Activated naive CD4-positive, alpha-beta T cell (primary cell): ENCODE data around the gene PRKAG3.

Experiments
- DNase-seq, 4 experiments: peaks; one replicate each; lab custom pipeline; 2025; lab: John Stamatoyannopoulos, UW

Gene PRKAG3

GRCh38 chr2:218839888-218840287 lies 8.3 kb upstream of the PRKAG3 start:
- DNase-seq, result no peak

GRCh38 chr2:218839430-218839829 lies 7.8 kb upstream of the PRKAG3 start:
- no peak for DNase-seq

GRCh38 chr2:218837495-218837894 lies 5.9 kb upstream of the PRKAG3 start:
- no peak for DNase-seq

GRCh38 chr2:218834685-218835084 lies 3.1 kb upstream of the PRKAG3 start:
- DNase-seq, result no peak

GRCh38 chr2:218833023-218833609 lies 1.5 kb upstream of the PRKAG3 start:
- no peak for DNase-seq

GRCh38 chr2:218832520-218832919 lies 917 bp upstream of the PRKAG3 start:
- no peak for DNase-seq

DNA sequence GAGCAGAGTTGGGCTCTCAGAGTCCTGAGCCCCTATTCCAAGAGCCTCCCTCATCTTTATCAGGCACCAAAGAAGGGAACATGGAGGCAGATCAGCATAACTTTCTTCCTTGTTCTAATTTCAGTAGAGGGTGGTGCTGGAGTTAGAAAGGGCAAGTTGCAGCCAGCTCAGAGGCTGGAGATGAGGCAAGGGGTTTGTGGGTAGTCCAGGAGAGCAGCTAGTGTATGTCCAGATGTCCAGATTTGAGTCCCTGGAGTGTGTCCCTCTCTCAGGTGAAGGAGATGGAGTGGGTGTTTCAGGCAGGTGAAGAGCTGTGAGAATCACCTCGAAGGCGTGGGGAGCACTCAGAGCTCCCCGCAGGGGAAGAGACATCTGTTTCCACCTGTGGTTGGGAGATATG lies 478 bp upstream of the PRKAG3 start:
- no peak for DNase-seq

DNA sequence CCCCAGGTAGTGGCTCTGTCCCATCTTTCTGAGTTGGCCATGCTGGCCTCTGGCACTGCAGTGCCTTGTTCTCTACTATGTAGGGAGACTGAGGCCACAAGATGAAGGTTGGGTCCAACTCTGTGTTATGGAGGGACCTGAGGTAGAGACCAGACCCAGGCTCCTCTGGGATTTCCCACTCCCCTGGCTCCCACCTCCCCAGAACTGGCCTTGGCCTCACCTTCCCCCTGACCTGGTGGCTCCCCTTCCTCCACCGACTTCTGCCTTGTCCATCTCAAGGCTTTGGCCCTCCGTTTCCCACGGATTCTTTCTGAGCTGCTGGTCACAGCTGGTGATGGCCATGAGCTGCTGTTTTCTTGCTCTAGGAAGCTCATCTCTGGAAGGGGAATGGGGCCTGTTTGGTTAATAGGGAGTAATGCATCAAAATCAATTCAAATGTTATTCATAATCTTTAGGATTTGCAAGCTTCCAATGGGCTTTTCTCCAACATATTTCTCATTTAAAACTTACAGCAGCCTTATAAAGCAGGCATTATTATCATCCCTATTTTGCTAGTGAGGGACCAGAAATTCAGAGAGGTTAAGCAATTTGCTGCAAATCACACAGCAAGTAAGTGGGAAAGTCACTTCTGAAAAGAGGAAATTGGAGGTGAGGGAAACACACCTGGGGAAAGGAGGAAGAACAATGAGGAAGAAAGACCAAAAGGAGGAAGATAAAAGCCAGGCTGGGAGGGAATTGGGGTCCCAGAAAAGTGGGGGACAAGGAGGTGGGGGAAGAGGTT lies 887 bp downstream of the PRKAG3 start:
- DNase-seq, result no peak

- no peak for DNase-seq
These were observed 1.6 kb downstream of the PRKAG3 start for GRCh38 chr2:218829868-218830451.

- no peak for DNase-seq
These were observed 3.2 kb downstream of the PRKAG3 start for GRCh38 chr2:218828477-218828778.

DNA sequence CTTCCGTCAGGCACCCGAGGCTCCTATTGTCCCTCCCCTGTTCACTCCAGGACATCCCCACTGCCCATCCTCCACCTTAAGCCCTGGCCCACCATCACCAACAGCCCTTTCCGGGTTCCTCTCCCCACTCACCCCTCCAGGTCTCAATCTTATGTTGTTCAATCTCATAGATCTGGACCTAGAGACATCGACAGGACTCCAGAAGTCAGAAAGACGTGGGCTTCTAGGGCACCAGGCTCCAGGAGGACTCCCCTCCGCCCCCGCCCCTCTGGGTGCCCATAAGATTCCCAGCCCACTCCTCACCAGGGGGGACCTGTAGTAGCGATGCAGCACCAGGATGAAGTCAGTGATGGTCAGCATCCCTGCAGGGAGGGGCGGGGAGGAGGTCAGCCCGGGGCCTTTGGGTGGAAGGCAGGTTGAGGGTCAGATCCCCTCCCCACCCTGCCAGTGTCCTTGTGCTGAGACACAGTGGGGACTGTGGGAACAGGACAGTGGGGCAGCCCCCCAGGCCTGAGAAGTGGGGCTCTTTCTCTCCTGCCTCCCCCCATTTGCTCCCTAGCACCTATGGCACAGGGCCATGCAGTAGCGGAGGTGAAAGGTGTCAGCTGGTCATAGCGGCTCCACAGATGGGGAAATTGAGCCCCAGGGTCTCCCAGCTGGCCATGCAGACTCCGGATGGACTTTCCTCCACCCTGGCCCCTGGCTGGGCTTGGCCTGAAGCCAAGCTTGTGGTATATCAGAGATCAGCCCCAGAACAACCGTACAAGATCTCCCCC lies 3.7 kb downstream of the PRKAG3 start:
- no peak for DNase-seq

DNA sequence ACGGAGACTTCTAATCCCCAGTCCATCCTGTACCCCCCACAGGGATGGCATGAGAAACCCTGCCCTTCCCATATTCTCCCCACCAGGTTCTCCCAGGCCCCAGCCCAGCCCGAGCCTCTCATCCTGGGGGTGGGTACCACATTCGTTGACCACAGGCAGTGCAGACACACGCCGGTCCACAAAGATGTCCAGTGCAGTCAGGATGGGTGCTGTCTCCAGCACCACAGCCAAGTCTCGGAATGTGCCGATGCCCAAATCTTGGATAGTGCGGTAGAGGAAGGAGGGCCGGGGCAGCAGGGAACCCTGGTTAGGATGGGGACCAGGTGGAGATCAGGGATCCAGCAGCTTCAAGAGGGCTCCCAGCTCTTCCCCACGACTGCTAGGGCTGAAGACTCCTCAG lies 4.8 kb downstream of the PRKAG3 start:
- no peak for DNase-seq

GRCh38 chr2:218824004-218824403 lies 7.6 kb downstream of the PRKAG3 start:
- no peak for DNase-seq

GRCh38 chr2:218823196-218823855 lies 8.3 kb downstream of the PRKAG3 start:
- no peak for DNase-seq

- DNase-seq, result no peak
These were observed 9.0 kb downstream of the PRKAG3 start for GRCh38 chr2:218822622-218823021.

DNA sequence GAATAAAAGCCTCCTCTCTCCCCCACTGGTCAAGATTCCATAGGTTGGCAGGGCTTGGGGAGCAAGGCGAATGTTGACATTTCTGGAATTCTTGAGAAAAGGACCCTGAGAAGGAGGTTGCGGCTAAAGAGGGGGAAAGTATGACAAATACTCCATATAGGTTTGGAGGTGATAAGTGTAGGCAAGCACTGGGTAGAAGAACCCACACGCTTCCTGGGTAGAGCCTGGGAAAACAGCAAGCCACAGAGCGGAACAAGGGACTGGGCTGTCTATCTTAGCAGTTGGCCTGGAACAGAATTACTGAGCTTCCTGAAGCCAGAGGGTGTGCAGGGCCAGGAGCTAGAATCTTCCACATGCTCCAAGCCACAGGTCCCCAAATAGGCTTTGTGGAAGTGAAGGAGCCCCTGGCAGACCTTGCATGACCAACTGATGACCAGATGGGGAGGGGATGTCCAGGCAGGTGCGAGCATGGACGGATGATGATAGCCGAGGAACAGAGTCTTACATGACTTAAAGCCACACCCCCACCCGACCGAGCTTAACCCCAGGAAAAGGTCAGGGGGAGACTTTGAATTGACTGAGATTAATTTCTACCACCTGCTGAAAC lies 9.9 kb downstream of the PRKAG3 start:
- no peak for DNase-seq

GRCh38 chr2:218820746-218821369 lies 10.7 kb downstream of the PRKAG3 start:
- no peak for DNase-seq

DNA sequence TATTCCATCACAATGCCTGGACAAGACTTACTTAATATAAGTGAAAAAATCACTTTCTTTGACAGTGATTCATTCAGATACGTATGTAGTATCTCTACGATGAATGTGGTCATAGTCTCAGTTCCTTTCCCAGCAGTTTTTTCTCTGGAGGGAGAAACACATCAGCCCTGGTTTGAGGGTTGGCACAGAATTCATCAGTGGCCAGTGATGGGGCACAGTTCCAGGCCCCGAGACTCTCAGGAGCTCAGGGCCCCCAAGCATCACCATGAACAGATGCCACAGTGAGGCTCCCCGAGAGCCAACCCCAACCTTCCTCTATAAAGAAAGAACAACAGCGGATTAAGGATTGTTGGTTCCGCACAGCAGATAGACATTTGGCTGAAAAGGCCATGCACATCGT lies 12.5 kb downstream of the PRKAG3 start:
- no peak for DNase-seq

DNA sequence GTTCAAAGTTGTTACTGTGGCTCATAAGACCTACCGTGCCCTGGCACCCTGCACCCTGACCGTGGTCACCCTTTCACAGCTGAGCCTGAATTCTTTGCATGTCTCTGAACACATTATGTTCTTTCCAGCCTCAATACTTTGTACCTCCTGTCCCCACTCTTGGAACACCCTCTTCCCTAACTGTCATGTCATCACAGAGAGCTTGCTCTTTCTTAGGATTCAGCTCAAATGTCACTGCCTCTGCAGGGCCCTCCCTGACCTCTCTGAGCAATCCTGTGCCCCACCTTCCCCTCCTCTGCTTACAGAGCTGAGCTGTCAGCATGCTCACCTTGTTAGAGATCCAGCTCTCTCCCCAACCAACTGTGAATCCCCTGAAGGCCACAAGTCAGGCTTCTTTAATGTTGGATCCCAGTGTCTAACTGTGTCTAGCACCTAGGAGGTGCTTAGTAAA lies 15.0 kb downstream of the PRKAG3 start:
- no peak for DNase-seq

GRCh38 chr2:218815649-218816048 lies 16.0 kb downstream of the PRKAG3 start:
- no peak for DNase-seq

DNA sequence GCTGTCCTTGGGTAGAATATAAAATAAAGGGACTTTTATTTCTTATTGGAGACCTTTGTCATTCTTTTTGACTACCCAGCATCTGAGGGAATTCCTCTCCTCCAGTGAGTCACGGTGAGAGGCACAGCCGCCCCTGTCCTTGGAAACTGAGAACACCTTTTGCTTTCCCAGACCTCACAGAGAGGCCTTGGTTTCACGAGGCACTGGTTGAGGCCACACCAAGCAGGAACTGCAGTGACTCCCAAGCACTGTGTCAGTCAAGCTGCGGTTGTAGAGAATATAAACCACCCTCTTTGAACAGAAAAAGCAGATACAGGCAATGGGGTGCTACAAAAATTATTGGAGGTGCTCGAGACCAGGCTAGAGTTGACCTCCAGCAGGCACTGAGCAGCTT lies 16.4 kb downstream of the PRKAG3 start:
- DNase-seq, result no peak
